Measurements from ENCODE around the gene UGT2A2. TPM values are rescaled to one million over a fixed set of nuclear protein-coding genes. Genes with fewer than 3 reads are reported as not detected.

UGT2A2 gene
- total RNA-seq, 3 donors from 2014 or later = not detected

DNA sequence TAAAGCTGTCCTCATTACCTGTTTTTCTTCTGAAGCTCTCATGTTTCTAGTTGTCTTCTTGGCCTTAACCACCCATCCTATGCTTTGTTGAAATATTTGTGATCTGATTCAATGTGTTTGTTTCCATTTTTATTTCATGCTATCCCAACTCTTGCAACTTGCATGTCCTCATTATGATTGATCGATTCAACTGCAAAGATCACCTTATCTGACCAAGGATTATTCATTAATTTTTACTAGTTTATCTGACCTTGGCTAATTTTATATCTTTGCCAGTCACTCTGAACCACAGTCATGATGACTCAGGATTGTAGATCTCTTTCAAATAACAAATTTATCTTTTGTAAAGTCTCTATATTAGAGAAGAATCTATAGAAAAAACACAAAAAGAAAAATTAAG is 70.7 kb downstream of the UGT2A2 start:
- TF ChIP-seq, protein P1, sequence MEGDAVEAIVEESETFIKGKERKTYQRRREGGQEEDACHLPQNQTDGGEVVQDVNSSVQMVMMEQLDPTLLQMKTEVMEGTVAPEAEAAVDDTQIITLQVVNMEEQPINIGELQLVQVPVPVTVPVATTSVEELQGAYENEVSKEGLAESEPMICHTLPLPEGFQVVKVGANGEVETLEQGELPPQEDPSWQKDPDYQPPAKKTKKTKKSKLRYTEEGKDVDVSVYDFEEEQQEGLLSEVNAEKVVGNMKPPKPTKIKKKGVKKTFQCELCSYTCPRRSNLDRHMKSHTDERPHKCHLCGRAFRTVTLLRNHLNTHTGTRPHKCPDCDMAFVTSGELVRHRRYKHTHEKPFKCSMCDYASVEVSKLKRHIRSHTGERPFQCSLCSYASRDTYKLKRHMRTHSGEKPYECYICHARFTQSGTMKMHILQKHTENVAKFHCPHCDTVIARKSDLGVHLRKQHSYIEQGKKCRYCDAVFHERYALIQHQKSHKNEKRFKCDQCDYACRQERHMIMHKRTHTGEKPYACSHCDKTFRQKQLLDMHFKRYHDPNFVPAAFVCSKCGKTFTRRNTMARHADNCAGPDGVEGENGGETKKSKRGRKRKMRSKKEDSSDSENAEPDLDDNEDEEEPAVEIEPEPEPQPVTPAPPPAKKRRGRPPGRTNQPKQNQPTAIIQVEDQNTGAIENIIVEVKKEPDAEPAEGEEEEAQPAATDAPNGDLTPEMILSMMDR (IDR thresholded peaks at IDR 0.05) = no peak
- DNase-seq = no peak

DNA sequence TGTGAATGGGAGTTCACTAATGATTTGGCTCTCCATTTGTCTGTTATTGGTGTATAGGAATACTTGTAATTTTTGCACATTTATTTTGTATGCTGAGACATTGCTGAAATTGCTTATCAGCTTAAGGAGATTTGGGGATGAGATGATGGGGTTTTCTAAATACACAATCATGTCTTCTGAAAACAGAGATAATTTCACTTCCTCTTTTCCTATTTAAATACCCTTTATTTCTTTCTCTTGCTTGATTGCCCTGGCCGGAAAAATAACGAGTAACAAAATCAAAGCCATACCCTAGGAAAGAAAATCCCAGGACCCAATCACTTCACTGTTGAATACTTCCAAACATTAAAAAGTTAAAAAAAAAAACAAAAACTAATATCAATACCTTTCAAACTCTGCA is 76.0 kb downstream of the UGT2A2 start:
- no peak overlapping the region for H3K4me3 ChIP-seq
- ATAC-seq (no peak), DNase-seq (no peak)
- no peaks in the 10 kb centered on the region for H3K36me3 ChIP-seq (ENCODE audit: low read depth)
- H3K4me1 ChIP-seq (ENCODE audit: low read depth) = no peaks in the 10 kb centered on the region
- TF ChIP-seq, protein P1 (IDR thresholded peaks at IDR 0.05) = no peak
- intact Hi-C loops (cut with DNase I, micrococcal nuclease) = no loop called here
- H3K9me3 ChIP-seq = no peaks in the 10 kb centered on the region

More for the DNA sequence above, 70.7 kb downstream of the UGT2A2 start:
- intact Hi-C loops (cut with DNase I, micrococcal nuclease) = no loop called here
- no peak for ATAC-seq
- Histone ChIP-seq H3K4me1 (ENCODE audit: low read depth) (no peaks in the 10 kb centered on the region), H3K36me3 (ENCODE audit: low read depth) (no peaks in the 10 kb centered on the region), H3K9me3 (no peaks in the 10 kb centered on the region), H3K4me3 (no peak overlapping the region)

DNA sequence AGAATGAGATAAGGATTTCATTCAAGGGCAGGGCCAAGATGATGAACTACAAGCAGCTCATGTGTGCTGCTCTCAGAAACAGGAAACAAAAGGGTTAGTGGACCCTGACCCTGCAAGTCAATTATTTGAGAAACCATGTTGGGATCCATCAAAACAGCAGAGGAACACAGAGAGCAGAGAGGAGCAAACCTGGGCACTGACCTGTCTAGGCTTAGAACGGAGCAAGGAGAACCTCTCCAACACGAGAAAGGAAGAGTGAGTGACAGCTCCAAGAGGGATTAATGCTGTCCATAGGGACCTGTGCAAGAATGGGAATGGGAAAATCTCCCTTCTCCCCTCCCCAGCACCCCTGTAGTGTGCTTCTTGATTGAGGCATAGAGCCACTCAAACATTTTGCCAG is 89.8 kb downstream of the UGT2A2 start:
- Histone ChIP-seq H3K36me3 (ENCODE audit: low read depth) (no peaks in the 10 kb centered on the region), H3K4me1 (ENCODE audit: low read depth) (no peaks in the 10 kb centered on the region), H3K9me3 (no peaks in the 10 kb centered on the region), H3K4me3 (no peak overlapping the region)
- TF ChIP-seq, protein P1 (IDR thresholded peaks at IDR 0.05) = no peak
- intact Hi-C loops (cut with DNase I, micrococcal nuclease) = no loop called here
- no peak for ATAC-seq
- DNase-seq = no peak

DNA sequence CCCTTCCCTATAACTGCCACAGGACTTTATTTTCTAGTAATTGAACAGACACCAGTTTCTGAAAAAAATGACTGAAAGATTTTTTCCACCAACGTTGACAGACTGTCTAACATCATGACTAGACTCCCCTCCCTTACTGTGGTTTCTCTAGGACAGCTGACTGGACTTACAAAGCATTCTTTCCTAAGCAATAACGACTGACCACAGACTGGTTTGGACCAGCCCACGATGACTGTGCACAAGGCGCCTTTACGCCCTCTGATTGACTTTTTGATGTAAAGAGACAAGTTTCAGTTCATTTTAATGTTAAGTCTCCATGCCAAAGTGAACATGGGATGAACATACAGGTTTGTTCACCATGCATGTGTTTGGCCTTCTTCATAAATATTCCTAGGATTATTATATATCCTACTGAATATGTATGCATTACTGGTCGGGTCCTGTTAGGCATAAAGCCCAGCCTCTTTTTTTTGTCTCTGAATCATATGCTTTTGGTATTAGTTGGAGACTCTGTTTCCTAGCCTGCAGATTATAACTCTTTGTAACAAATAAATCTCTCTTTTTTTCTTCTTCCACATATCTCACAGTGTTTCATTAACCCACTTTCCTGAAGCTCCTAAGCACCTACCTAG is 93.2 kb downstream of the UGT2A2 start:
- intact Hi-C loops (cut with DNase I, micrococcal nuclease) = no loop called here
- H3K9me3 ChIP-seq = no peaks in the 10 kb centered on the region
- no peaks in the 10 kb centered on the region for H3K36me3 ChIP-seq (ENCODE audit: low read depth)
- H3K4me1 ChIP-seq (ENCODE audit: low read depth) = no peaks in the 10 kb centered on the region
- no peak for DNase-seq
- TF ChIP-seq, protein P1 (IDR thresholded peaks at IDR 0.05) = no peak
- H3K4me3 ChIP-seq = no peak overlapping the region
- ATAC-seq = no peak

Other genes starting within 250 kb of the UGT2A2 start
- gene UGT2B4, start 143.7 kb downstream of the UGT2A2 start, total RNA-seq = not detected
- not detected for gene UGT2A1, start 13.6 kb upstream of the UGT2A2 start, total RNA-seq
- 100 to 1,000 TPM; 115 to 306 (median 224) TPM for gene SULT1B1, start 121.0 kb upstream of the UGT2A2 start, total RNA-seq
- under 1 TPM in 1 of 3 donors, not detected in 2; 0.26 TPM for gene SULT1E1, start 220.5 kb upstream of the UGT2A2 start, total RNA-seq